HS-27A (cell line): ENCODE data around the gene EXTL1.

Experiments used
- DNase-seq: peaks from one replicate; pipeline ENCODE4 v3.0.0-alpha.2; 2012; ENCODE audit warnings: low read depth, missing footprints

Gene EXTL1

GRCh38 chr1:26044414-26044813 lies 22.8 kb downstream of the EXTL1 start:
- no peak for DNase-seq

GRCh38 chr1:26044971-26045721 lies 23.6 kb downstream of the EXTL1 start:
- no peak for DNase-seq

- no peak for DNase-seq
Measured at GRCh38 chr1:26045722-26046245, 24.2 kb downstream of the EXTL1 start, which contains the start of gene SLC30A2. Gene SLC30A2 (minus strand): TSS chr1:26046118. CDS start chr1:26045896, 222 bp downstream.

- DNase-seq, result no peak
Measured at GRCh38 chr1:26046246-26047095, 24.9 kb downstream of the EXTL1 start.

GRCh38 chr1:26047278-26047874 lies 25.8 kb downstream of the EXTL1 start:
- no peak for DNase-seq

- no peak for DNase-seq
Measured at GRCh38 chr1:26049531-26050247, 28.1 kb downstream of the EXTL1 start.

GRCh38 chr1:26050248-26050640 lies 28.7 kb downstream of the EXTL1 start:
- no peak for DNase-seq

- no peak for DNase-seq
Measured at GRCh38 chr1:26053718-26054560, 32.4 kb downstream of the EXTL1 start.

- DNase-seq, result no peak
Measured at GRCh38 chr1:26055041-26055440, 33.5 kb downstream of the EXTL1 start.

GRCh38 chr1:26057189-26057588 lies 35.6 kb downstream of the EXTL1 start:
- no peak for DNase-seq

- DNase-seq, result no peak
Measured at GRCh38 chr1:26058052-26058595, 36.5 kb downstream of the EXTL1 start.

GRCh38 chr1:26059906-26060305 lies 38.3 kb downstream of the EXTL1 start:
- DNase-seq, result no peak

GRCh38 chr1:26060832-26061574 lies 39.4 kb downstream of the EXTL1 start:
- DNase-seq, result no peak

- DNase-seq, result no peak
Measured at GRCh38 chr1:26064553-26064952, 43.0 kb downstream of the EXTL1 start.

- DNase-seq, result no peak
Measured at GRCh38 chr1:26066160-26066559, 44.6 kb downstream of the EXTL1 start.

GRCh38 chr1:26066857-26067256 lies 45.3 kb downstream of the EXTL1 start:
- no peak for DNase-seq

- DNase-seq, result no peak
Measured at GRCh38 chr1:26067432-26067911, 45.9 kb downstream of the EXTL1 start, which contains the start of gene TRIM63. Gene TRIM63 (minus strand): TSS chr1:26067630. CDS start chr1:26067494, 136 bp downstream.

- DNase-seq, result no peak
Measured at GRCh38 chr1:26069941-26070295, 48.3 kb downstream of the EXTL1 start.

GRCh38 chr1:26070296-26070962 lies 48.9 kb downstream of the EXTL1 start:
- DNase-seq, result no peak
